HuH-7.5 (cell line): ENCODE data around the gene IL6ST.
"Not testable (repeated sequence)": the region's sequence is repeated elsewhere in the genome, so short reads cannot be mapped to it uniquely, and the experiment has no call there.

Source experiments
- DNase-seq: peaks from one replicate; pipeline ENCODE4 v3.0.0; 2011; ENCODE audit warnings: low spot score

Gene IL6ST

GRCh38 chr5:56003679-56004078, 8.9 kb upstream of the IL6ST start:
- DNase-seq, result no peak

GRCh38 chr5:56003179-56003578, 8.4 kb upstream of the IL6ST start:
- DNase-seq, result peak; percentile 55

- DNase-seq, result no peak
Observed at GRCh38 chr5:56002303-56002702, 7.5 kb upstream of the IL6ST start.

GRCh38 chr5:56000221-56000620, 5.5 kb upstream of the IL6ST start:
- not testable (repeated sequence) for DNase-seq

GRCh38 chr5:55998966-55999365, 4.2 kb upstream of the IL6ST start:
- no peak for DNase-seq

- DNase-seq, result no peak
Observed at GRCh38 chr5:55997742-55998351, 3.1 kb upstream of the IL6ST start.

- DNase-seq, result peak; percentile 81
Observed at GRCh38 chr5:55994998-55995914, 493 bp upstream of the IL6ST start.

GRCh38 chr5:55993731-55994494, 850 bp downstream of the IL6ST start:
- no peak for DNase-seq

GRCh38 chr5:55993013-55993412, 1.8 kb downstream of the IL6ST start:
- no peak for DNase-seq

GRCh38 chr5:55991768-55992486, 2.8 kb downstream of the IL6ST start:
- DNase-seq, result no peak

- DNase-seq, result not testable (repeated sequence)
Observed at GRCh38 chr5:55990895-55991294, 3.9 kb downstream of the IL6ST start.

GRCh38 chr5:55989860-55990259, 4.9 kb downstream of the IL6ST start:
- DNase-seq, result no peak

- no peak for DNase-seq
Observed at GRCh38 chr5:55988979-55989638, 5.7 kb downstream of the IL6ST start.

- not testable (repeated sequence) for DNase-seq
Observed at GRCh38 chr5:55988428-55988827, 6.3 kb downstream of the IL6ST start.

GRCh38 chr5:55986931-55987330, 7.8 kb downstream of the IL6ST start:
- DNase-seq, result no peak

- no peak for DNase-seq
Observed at GRCh38 chr5:55985181-55985580, 9.6 kb downstream of the IL6ST start.

GRCh38 chr5:55983986-55984385, 10.8 kb downstream of the IL6ST start:
- no peak for DNase-seq

GRCh38 chr5:55982957-55983381, 11.8 kb downstream of the IL6ST start:
- DNase-seq, result no peak

GRCh38 chr5:55973296-55973695, 21.5 kb downstream of the IL6ST start:
- DNase-seq, result no peak

GRCh38 chr5:55969956-55970355, 24.8 kb downstream of the IL6ST start:
- no peak for DNase-seq

- DNase-seq, result no peak
Observed at GRCh38 chr5:55966284-55966683, 28.5 kb downstream of the IL6ST start.
